ENCODE data around the gene SDK1. TPM values are rescaled to one million over a fixed set of nuclear protein-coding genes. Genes with fewer than 3 reads are reported as not detected.

Gene SDK1
- total RNA-seq, 1 donor from 2014 or later: 10.9 TPM

GRCh38 chr7:3969286-3969685, 668.2 kb downstream of the SDK1 start:
- H3K9me3 Mint-ChIP-seq (ENCODE audit: low read depth): no peaks in the 10 kb centered on the region
- H3K36me3 Mint-ChIP-seq (ENCODE audit: low read depth): peaks cover 13% of the 10 kb centered on the region
- no peak for DNase-seq (ENCODE audit: low spot score)
- TF ChIP-seq CTCF (IDR thresholded peaks at IDR 0.05): no peak
- no peak overlapping the region for H3K4me3 Mint-ChIP-seq (ENCODE audit: unreplicated experiment)
- H3K4me1 Mint-ChIP-seq (ENCODE audit: low read depth): no peaks in the 10 kb centered on the region
- H3K27ac Mint-ChIP-seq (ENCODE audit: unreplicated experiment): no peak overlapping the region
- H3K27me3 Mint-ChIP-seq (ENCODE audit: low read depth): no peaks in the 10 kb centered on the region

GRCh38 chr7:3971323-3971722, 670.3 kb downstream of the SDK1 start:
- Mint-ChIP-seq H3K4me3 (ENCODE audit: unreplicated experiment) (no peak overlapping the region), H3K27ac (ENCODE audit: unreplicated experiment) (no peak overlapping the region), H3K4me1 (ENCODE audit: low read depth) (no peaks in the 10 kb centered on the region), H3K9me3 (ENCODE audit: low read depth) (no peaks in the 10 kb centered on the region), H3K27me3 (ENCODE audit: low read depth) (no peaks in the 10 kb centered on the region), H3K36me3 (ENCODE audit: low read depth) (peaks cover 18% of the 10 kb centered on the region)
- no peak for DNase-seq (ENCODE audit: low spot score)
- TF ChIP-seq CTCF (IDR thresholded peaks at IDR 0.05): no peak

- Mint-ChIP-seq H3K9me3 (ENCODE audit: low read depth) (no peaks in the 10 kb centered on the region), H3K27ac (ENCODE audit: unreplicated experiment) (no peak overlapping the region), H3K4me3 (ENCODE audit: unreplicated experiment) (no peak overlapping the region), H3K36me3 (ENCODE audit: low read depth) (peaks cover 16% of the 10 kb centered on the region), H3K4me1 (ENCODE audit: low read depth) (no peaks in the 10 kb centered on the region), H3K27me3 (ENCODE audit: low read depth) (no peaks in the 10 kb centered on the region)
- no peak for TF ChIP-seq CTCF (IDR thresholded peaks at IDR 0.05)
- DNase-seq (ENCODE audit: low spot score): no peak
Observed at GRCh38 chr7:3973264-3973663, 672.2 kb downstream of the SDK1 start.

- no peak for DNase-seq (ENCODE audit: low spot score)
- TF ChIP-seq CTCF (IDR thresholded peaks at IDR 0.05): no peak
- H3K27ac Mint-ChIP-seq (ENCODE audit: unreplicated experiment): no peak overlapping the region
- H3K4me1 Mint-ChIP-seq (ENCODE audit: low read depth): no peaks in the 10 kb centered on the region
- H3K36me3 Mint-ChIP-seq (ENCODE audit: low read depth): peaks cover 15% of the 10 kb centered on the region
- H3K9me3 Mint-ChIP-seq (ENCODE audit: low read depth): no peaks in the 10 kb centered on the region
- no peak overlapping the region for H3K4me3 Mint-ChIP-seq (ENCODE audit: unreplicated experiment)
- H3K27me3 Mint-ChIP-seq (ENCODE audit: low read depth): no peaks in the 10 kb centered on the region
Observed at GRCh38 chr7:3974329-3974728, 673.3 kb downstream of the SDK1 start.

- H3K27ac Mint-ChIP-seq (ENCODE audit: unreplicated experiment): no peak overlapping the region
- H3K4me1 Mint-ChIP-seq (ENCODE audit: low read depth): no peaks in the 10 kb centered on the region
- peaks cover 18% of the 10 kb centered on the region for H3K36me3 Mint-ChIP-seq (ENCODE audit: low read depth)
- no peak overlapping the region for H3K4me3 Mint-ChIP-seq (ENCODE audit: unreplicated experiment)
- no peaks in the 10 kb centered on the region for H3K27me3 Mint-ChIP-seq (ENCODE audit: low read depth)
- no peaks in the 10 kb centered on the region for H3K9me3 Mint-ChIP-seq (ENCODE audit: low read depth)
- no peak for DNase-seq (ENCODE audit: low spot score)
- TF ChIP-seq CTCF (IDR thresholded peaks at IDR 0.05): no peak
Observed at GRCh38 chr7:3975371-3975770, 674.3 kb downstream of the SDK1 start.

All from chondrocyte (in vitro differentiated cells).